Skeletal muscle satellite cell (primary cell): ENCODE results near the gene SERPINB1.

Experiments used
- H3K27me3 ChIP-seq: 2 replicates; pipeline ENCODE4 v1.7.0; 2013; ENCODE audit warnings: low read length; ENCODE audit not compliant: control insufficient read depth, insufficient read depth
- H3K36me3 ChIP-seq: 2 replicates; pipeline ENCODE4 v1.7.0; 2013; ENCODE audit warnings: mild to moderate bottlenecking, control low read depth, low read length; ENCODE audit not compliant: insufficient read depth
- H3K4me1 ChIP-seq: 2 replicates; pipeline ENCODE4 v1.7.0; 2013; ENCODE audit warnings: low read length; ENCODE audit not compliant: control insufficient read depth, insufficient read depth
- H3K4me2 ChIP-seq: 2 replicates; pipeline ENCODE4 v1.7.0; 2013; ENCODE audit warnings: mild to moderate bottlenecking, low read length
- H3K4me3 ChIP-seq: 2 replicates; pipeline ENCODE4 v1.7.0; 2013; ENCODE audit warnings: low read length
- H3K9ac ChIP-seq: 2 replicates; pipeline ENCODE4 v1.7.0; 2013; ENCODE audit warnings: mild to moderate bottlenecking, low read depth, low read length, moderate library complexity
- H3K9me3 ChIP-seq: replicated peaks from 2 replicates; pipeline ENCODE4 v1.7.0; 2013; ENCODE audit warnings: mild to moderate bottlenecking, control low read depth, low read length

Gene SERPINB1

GRCh38 chr6:2796861-2797260 lies 44.8 kb downstream of the SERPINB1 start:
- Histone ChIP-seq H3K4me3 (no peak overlapping the region), H3K36me3 (no peaks in the 10 kb centered on the region), H3K9me3 (no peaks in the 10 kb centered on the region), H3K4me2 (no peak overlapping the region), H3K9ac (no peak overlapping the region), H3K4me1 (no peaks in the 10 kb centered on the region), H3K27me3 (no peaks in the 10 kb centered on the region)

- Histone ChIP-seq H3K27me3 (no peaks in the 10 kb centered on the region), H3K9ac (no peak overlapping the region), H3K4me3 (no peak overlapping the region), H3K4me1 (peaks cover 5% of the 10 kb centered on the region), H3K9me3 (no peaks in the 10 kb centered on the region), H3K36me3 (no peaks in the 10 kb centered on the region), H3K4me2 (no peak overlapping the region)
Observed at GRCh38 chr6:2795956-2796355, 45.7 kb downstream of the SERPINB1 start.

- no peaks in the 10 kb centered on the region for H3K36me3 ChIP-seq
Observed at GRCh38 chr6:2795162-2795561, 46.5 kb downstream of the SERPINB1 start.

GRCh38 chr6:2794171-2794730 lies 47.4 kb downstream of the SERPINB1 start:
- no peak overlapping the region for H3K4me2 ChIP-seq
- H3K27me3 ChIP-seq = no peaks in the 10 kb centered on the region
- H3K9me3 ChIP-seq = no peaks in the 10 kb centered on the region
- H3K4me1 ChIP-seq = peaks cover 17% of the 10 kb centered on the region
- H3K36me3 ChIP-seq = no peaks in the 10 kb centered on the region
- H3K9ac ChIP-seq = no peak overlapping the region
- H3K4me3 ChIP-seq = no peak overlapping the region

More at GRCh38 chr6:2795162-2795561, 46.5 kb downstream of the SERPINB1 start:
- no peak overlapping the region for H3K4me2 ChIP-seq
- no peaks in the 10 kb centered on the region for H3K27me3 ChIP-seq
- peaks cover 13% of the 10 kb centered on the region for H3K4me1 ChIP-seq
- H3K9ac ChIP-seq = no peak overlapping the region
- no peaks in the 10 kb centered on the region for H3K9me3 ChIP-seq
- H3K4me3 ChIP-seq = no peak overlapping the region

- Histone ChIP-seq H3K9ac (no peak overlapping the region), H3K36me3 (no peaks in the 10 kb centered on the region), H3K4me1 (peaks cover 22% of the 10 kb centered on the region), H3K4me3 (no peak overlapping the region), H3K27me3 (no peaks in the 10 kb centered on the region), H3K4me2 (no peak overlapping the region), H3K9me3 (no peaks in the 10 kb centered on the region)
Observed at GRCh38 chr6:2793534-2794151, 48.0 kb downstream of the SERPINB1 start.

- Histone ChIP-seq H3K9ac (no peak overlapping the region), H3K9me3 (no peaks in the 10 kb centered on the region), H3K4me3 (no peak overlapping the region), H3K36me3 (no peaks in the 10 kb centered on the region), H3K4me1 (peaks cover 22% of the 10 kb centered on the region), H3K4me2 (no peak overlapping the region), H3K27me3 (no peaks in the 10 kb centered on the region)
Observed at GRCh38 chr6:2792330-2793110, 49.1 kb downstream of the SERPINB1 start.

GRCh38 chr6:2791450-2791974 lies 50.2 kb downstream of the SERPINB1 start:
- H3K9me3 ChIP-seq = no peaks in the 10 kb centered on the region
- no peaks in the 10 kb centered on the region for H3K27me3 ChIP-seq
- no peaks in the 10 kb centered on the region for H3K36me3 ChIP-seq
- peaks cover 22% of the 10 kb centered on the region for H3K4me1 ChIP-seq
- peak overlapping the region; percentile 13 for H3K9ac ChIP-seq
- H3K4me2 ChIP-seq = no peak overlapping the region
- no peak overlapping the region for H3K4me3 ChIP-seq

GRCh38 chr6:2790588-2791449 lies 50.8 kb downstream of the SERPINB1 start:
- Histone ChIP-seq H3K4me1 (peaks cover 22% of the 10 kb centered on the region), H3K9ac (peak overlapping the region; percentile 80), H3K4me2 (peak overlapping the region; percentile 66), H3K27me3 (no peaks in the 10 kb centered on the region), H3K4me3 (peak overlapping the region; percentile 30), H3K9me3 (no peaks in the 10 kb centered on the region), H3K36me3 (no peaks in the 10 kb centered on the region)

GRCh38 chr6:2786269-2786668 lies 55.4 kb downstream of the SERPINB1 start:
- Histone ChIP-seq H3K9ac (no peak overlapping the region), H3K4me2 (no peak overlapping the region), H3K27me3 (no peaks in the 10 kb centered on the region), H3K9me3 (no peaks in the 10 kb centered on the region), H3K4me3 (no peak overlapping the region), H3K36me3 (peaks cover 23% of the 10 kb centered on the region), H3K4me1 (peaks cover 18% of the 10 kb centered on the region)

- Histone ChIP-seq H3K9me3 (no peaks in the 10 kb centered on the region), H3K4me1 (peaks cover 7% of the 10 kb centered on the region), H3K4me2 (no peak overlapping the region), H3K9ac (no peak overlapping the region), H3K27me3 (no peaks in the 10 kb centered on the region), H3K36me3 (peaks cover 36% of the 10 kb centered on the region), H3K4me3 (no peak overlapping the region)
Observed at GRCh38 chr6:2784930-2785329, 56.7 kb downstream of the SERPINB1 start.

GRCh38 chr6:2784061-2784460 lies 57.6 kb downstream of the SERPINB1 start:
- Histone ChIP-seq H3K36me3 (peaks cover 45% of the 10 kb centered on the region), H3K9me3 (no peaks in the 10 kb centered on the region), H3K27me3 (no peaks in the 10 kb centered on the region), H3K4me3 (no peak overlapping the region), H3K4me2 (no peak overlapping the region), H3K9ac (no peak overlapping the region), H3K4me1 (peaks cover 3% of the 10 kb centered on the region)
